Loucy (cell line): ENCODE data around the gene CDC40.

Source experiments
- CTCF ChIP-seq: fragments of 200-600 bp; sonication (generic); conservative IDR thresholded peaks from 2 replicates; pipeline ENCODE4 v1.5.1; 2014; ENCODE audit warnings: mild to moderate bottlenecking, antibody characterized with exemption, low read length
- EZH2phosphoT487 ChIP-seq: fragments of 200-600 bp; IDR thresholded peaks from 2 replicates; pipeline ENCODE4 v1.6.1; 2018; ENCODE audit warnings: antibody characterized with exemption, mild to moderate bottlenecking, moderate library complexity, borderline replicate concordance

GRCh38 chr6:110188791-110189190, 8.6 kb downstream of the CDC40 start:
- no peak for TF ChIP-seq CTCF
- no peak for TF ChIP-seq EZH2phosphoT487
